NB4 (cell line): ENCODE results near the gene CDH4.

Experiments
- CTCF ChIP-seq: IDR thresholded peaks from one replicate; pipeline ENCODE4 v1.5.1; 2012; ENCODE audit warnings: low read depth, low read length
- MAX ChIP-seq: IDR thresholded peaks from 2 replicates; pipeline ENCODE4 v1.6.1; 2011; ENCODE audit warnings: low read depth, low read length

- TF ChIP-seq CTCF, result no peak
- TF ChIP-seq MAX, result no peak
These were observed 498.0 kb downstream of the CDH4 start for GRCh38 chr20:61750093-61750492.
